ENCODE measurements around the gene CHCHD1. TPM values are rescaled to one million over a fixed set of nuclear protein-coding genes. Genes with fewer than 3 reads are reported as not detected.
"Not testable (repeated sequence)": the region's sequence is repeated elsewhere in the genome, so short reads cannot be mapped to it uniquely, and the experiment has no call there.

CHCHD1 gene
- total RNA-seq, 2 donors from 2014 or later, result 37.6 to 49.3 TPM

GRCh38 chr10:73793456-73793855 is 11.6 kb downstream of the CHCHD1 start:
- H3K4me1 Mint-ChIP-seq, result no peaks in the 10 kb centered on the region
- H3K4me3 Mint-ChIP-seq, result no peak overlapping the region
- H3K27ac Mint-ChIP-seq, result no peak overlapping the region
- TF ChIP-seq CTCF (conservative IDR thresholded peaks at IDR 0.05), result no peak
- peaks cover 70% of the 10 kb centered on the region for H3K36me3 Mint-ChIP-seq (ENCODE audit: low read depth)
- DNase-seq, result no peak
- Histone ChIP-seq H3K4me1 (ENCODE audit: control insufficient read depth, insufficient read depth, low read length) (no peaks in the 10 kb centered on the region), H3K27me3 (ENCODE audit: control insufficient read depth, insufficient read depth, low read length, poor library complexity, severe bottlenecking) (no peaks in the 10 kb centered on the region), H3K9ac (ENCODE audit: extremely low read depth, low read length, poor library complexity, severe bottlenecking) (no peak overlapping the region), H3K36me3 (ENCODE audit: control insufficient read depth, insufficient read depth, low read length) (peaks cover 78% of the 10 kb centered on the region), H3K4me3 (ENCODE audit: low read length) (no peak overlapping the region), H3K9me3 (ENCODE audit: control insufficient read depth, low read length) (no peaks in the 10 kb centered on the region), H3K27ac (ENCODE audit: low read depth, low read length) (no peak overlapping the region)
- no peaks in the 10 kb centered on the region for H3K9me3 Mint-ChIP-seq
- H3K27me3 Mint-ChIP-seq (ENCODE audit: insufficient read depth), result no peaks in the 10 kb centered on the region
- 93 to 94% methylated on average over 2 to 5 of the region's 5 CpGs for WGBS, 2 experiments (ENCODE audit: insufficient coverage in 1 of 2, insufficient read length in 1 of 2)

- not testable (repeated sequence) for DNase-seq; H3K27ac Mint-ChIP-seq; H3K27ac ChIP-seq (ENCODE audit: low read depth, low read length); H3K27me3 Mint-ChIP-seq (ENCODE audit: insufficient read depth); H3K9me3 ChIP-seq (ENCODE audit: control insufficient read depth, low read length); H3K4me1 Mint-ChIP-seq; H3K4me1 ChIP-seq (ENCODE audit: control insufficient read depth, insufficient read depth, low read length); H3K4me3 Mint-ChIP-seq; H3K9me3 Mint-ChIP-seq; H3K9ac ChIP-seq (ENCODE audit: extremely low read depth, low read length, poor library complexity, severe bottlenecking); H3K27me3 ChIP-seq (ENCODE audit: control insufficient read depth, insufficient read depth, low read length, poor library complexity, severe bottlenecking); H3K4me3 ChIP-seq (ENCODE audit: low read length)
- peaks cover 62% of the 10 kb centered on the region for H3K36me3 Mint-ChIP-seq (ENCODE audit: low read depth)
- H3K36me3 ChIP-seq (ENCODE audit: control insufficient read depth, insufficient read depth, low read length), result peaks cover 78% of the 10 kb centered on the region
- 93% methylated on average over 8 to 10 of the region's 10 CpGs for WGBS, 2 experiments (ENCODE audit: insufficient coverage in 1 of 2, insufficient read length in 1 of 2)
These were observed 13.6 kb downstream of the CHCHD1 start for GRCh38 chr10:73795491-73795890.

GRCh38 chr10:73796035-73796434 is 14.2 kb downstream of the CHCHD1 start:
- H3K27me3 Mint-ChIP-seq (ENCODE audit: insufficient read depth); H3K4me3 ChIP-seq (ENCODE audit: low read length); H3K27ac ChIP-seq (ENCODE audit: low read depth, low read length); H3K27ac Mint-ChIP-seq; H3K9me3 Mint-ChIP-seq; H3K9ac ChIP-seq (ENCODE audit: extremely low read depth, low read length, poor library complexity, severe bottlenecking); H3K9me3 ChIP-seq (ENCODE audit: control insufficient read depth, low read length); H3K27me3 ChIP-seq (ENCODE audit: control insufficient read depth, insufficient read depth, low read length, poor library complexity, severe bottlenecking); H3K4me1 Mint-ChIP-seq; H3K4me1 ChIP-seq (ENCODE audit: control insufficient read depth, insufficient read depth, low read length); H3K4me3 Mint-ChIP-seq; DNase-seq: not testable (repeated sequence)
- H3K36me3 Mint-ChIP-seq (ENCODE audit: low read depth), result peaks cover 58% of the 10 kb centered on the region
- WGBS, 2 experiments (ENCODE audit: insufficient coverage in 1 of 2, insufficient read length in 1 of 2), result 94 to 95% methylated on average over 2 to 8 of the region's 8 CpGs
- H3K36me3 ChIP-seq (ENCODE audit: control insufficient read depth, insufficient read depth, low read length), result peaks cover 81% of the 10 kb centered on the region

GRCh38 chr10:73796766-73797165 is 14.9 kb downstream of the CHCHD1 start:
- Histone ChIP-seq H3K9ac (ENCODE audit: extremely low read depth, low read length, poor library complexity, severe bottlenecking) (no peak overlapping the region), H3K9me3 (ENCODE audit: control insufficient read depth, low read length) (no peaks in the 10 kb centered on the region), H3K36me3 (ENCODE audit: control insufficient read depth, insufficient read depth, low read length) (peaks cover 81% of the 10 kb centered on the region), H3K27ac (ENCODE audit: low read depth, low read length) (no peak overlapping the region), H3K27me3 (ENCODE audit: control insufficient read depth, insufficient read depth, low read length, poor library complexity, severe bottlenecking) (no peaks in the 10 kb centered on the region), H3K4me1 (ENCODE audit: control insufficient read depth, insufficient read depth, low read length) (no peaks in the 10 kb centered on the region), H3K4me3 (ENCODE audit: low read length) (no peak overlapping the region)
- Mint-ChIP-seq H3K4me3 (no peak overlapping the region), H3K27me3 (ENCODE audit: insufficient read depth) (no peaks in the 10 kb centered on the region), H3K36me3 (ENCODE audit: low read depth) (peaks cover 54% of the 10 kb centered on the region), H3K27ac (no peak overlapping the region), H3K4me1 (no peaks in the 10 kb centered on the region), H3K9me3 (no peaks in the 10 kb centered on the region)
- WGBS, 2 experiments (ENCODE audit: insufficient coverage in 1 of 2, insufficient read length in 1 of 2), result 93% methylated on average over 3 to 5 of the region's 5 CpGs
- DNase-seq, result no peak
- TF ChIP-seq CTCF (conservative IDR thresholded peaks at IDR 0.05), result no peak

All from endodermal cell (in vitro differentiated cells).